ENCODE measurements around the gene CXCR4.
A peak's percentile ranks its signal among the peaks of the same experiment; 100 is the strongest.

The CXCR4 gene

GRCh38 chr2:136117391-136117841, 533 bp downstream of the CXCR4 start:
- Histone ChIP-seq H3K4me2 (ENCODE audit: insufficient read depth, low read length) (peak overlapping the region; percentile 81), H3K27ac (ENCODE audit: low read length) (peak overlapping the region; percentile 100)

GRCh38 chr2:136116813-136117390, 1.0 kb downstream of the CXCR4 start:
- Histone ChIP-seq H3K9me3 (ENCODE audit: insufficient read depth, low read length, severe bottlenecking) (no peaks in the 10 kb centered on the region), H3K36me3 (ENCODE audit: insufficient read depth, low read length) (peaks cover 45% of the 10 kb centered on the region), H3K4me3 (ENCODE audit: low read depth in 1 of 2, low read length in 2 of 2) (peak overlapping the region; percentile 72 to 87), H3K79me2 (ENCODE audit: insufficient read depth, low read length) (peaks cover 52% of the 10 kb centered on the region), H3K4me1 (ENCODE audit: insufficient read depth, low read length) (peaks cover 47% of the 10 kb centered on the region), H3K27ac (ENCODE audit: low read length) (peak overlapping the region; percentile 100), H3K27me3 (ENCODE audit: insufficient read depth, low read length, poor library complexity) (no peaks in the 10 kb centered on the region), H3K4me2 (ENCODE audit: insufficient read depth, low read length) (peak overlapping the region; percentile 81), H4K20me1 (ENCODE audit: insufficient read depth, low read length) (peaks cover 47% of the 10 kb centered on the region), H3K9ac (ENCODE audit: low read depth, low read length) (peak overlapping the region; percentile 99), H2AFZ (ENCODE audit: low read depth, low read length) (no peak overlapping the region; the same call in 1 of the 2 replicates)
- ATAC-seq (ENCODE audit: insufficient read depth, low read depth) (peak; percentile 64), DNase-seq (peak; percentile 92)
- TF ChIP-seq CTCF (IDR thresholded peaks at IDR 0.05; ENCODE audit: borderline replicate concordance, extremely low read depth, low read length, poor library complexity, severe bottlenecking), result no peak
- TF ChIP-seq EZH2 (IDR thresholded peaks at IDR 0.05; ENCODE audit: borderline replicate concordance, low read depth, low read length, severe bottlenecking), result no peak

More at GRCh38 chr2:136117391-136117841, 533 bp downstream of the CXCR4 start:
- no peak for TF ChIP-seq EZH2 (IDR thresholded peaks at IDR 0.05; ENCODE audit: borderline replicate concordance, low read depth, low read length, severe bottlenecking)
- peak; percentile 45 for TF ChIP-seq CTCF (IDR thresholded peaks at IDR 0.05; ENCODE audit: borderline replicate concordance, extremely low read depth, low read length, poor library complexity, severe bottlenecking)
- H3K4me1 ChIP-seq (ENCODE audit: insufficient read depth, low read length), result peaks cover 47% of the 10 kb centered on the region
- no peaks in the 10 kb centered on the region for H3K9me3 ChIP-seq (ENCODE audit: insufficient read depth, low read length, severe bottlenecking)
- DNase-seq, result peak; percentile 82
- peaks cover 45% of the 10 kb centered on the region for H3K36me3 ChIP-seq (ENCODE audit: insufficient read depth, low read length)
- peaks cover 44% of the 10 kb centered on the region for H4K20me1 ChIP-seq (ENCODE audit: insufficient read depth, low read length)
- ATAC-seq (ENCODE audit: insufficient read depth, low read depth), result peak; percentile 62
- H2AFZ ChIP-seq (ENCODE audit: low read depth, low read length), result peak overlapping the region; percentile 47
- peak overlapping the region; percentile 72 to 87 for H3K4me3 ChIP-seq (ENCODE audit: low read depth in 1 of 2, low read length in 2 of 2)
- H3K9ac ChIP-seq (ENCODE audit: low read depth, low read length), result peak overlapping the region; percentile 99
- H3K79me2 ChIP-seq (ENCODE audit: insufficient read depth, low read length), result peaks cover 52% of the 10 kb centered on the region
- no peaks in the 10 kb centered on the region for H3K27me3 ChIP-seq (ENCODE audit: insufficient read depth, low read length, poor library complexity)

GRCh38 chr2:136116151-136116812, 1.7 kb downstream of the CXCR4 start:
- H3K9me3 ChIP-seq (ENCODE audit: insufficient read depth, low read length, severe bottlenecking), result no peaks in the 10 kb centered on the region
- peak overlapping the region; percentile 99 for H3K9ac ChIP-seq (ENCODE audit: low read depth, low read length)
- peaks cover 47% of the 10 kb centered on the region for H3K4me1 ChIP-seq (ENCODE audit: insufficient read depth, low read length)
- H3K4me2 ChIP-seq (ENCODE audit: insufficient read depth, low read length), result peak overlapping the region; percentile 81
- H3K27ac ChIP-seq (ENCODE audit: low read length), result peak overlapping the region; percentile 100
- peaks cover 52% of the 10 kb centered on the region for H4K20me1 ChIP-seq (ENCODE audit: insufficient read depth, low read length)
- no peak overlapping the region for H2AFZ ChIP-seq (ENCODE audit: low read depth, low read length)
- DNase-seq (peak; percentile 94), ATAC-seq (ENCODE audit: insufficient read depth, low read depth) (peak; percentile 23)
- peak overlapping the region; percentile 72 to 87 for H3K4me3 ChIP-seq (ENCODE audit: low read depth in 1 of 2, low read length in 2 of 2)
- TF ChIP-seq EZH2 (IDR thresholded peaks at IDR 0.05; ENCODE audit: borderline replicate concordance, low read depth, low read length, severe bottlenecking) (no peak), CTCF (IDR thresholded peaks at IDR 0.05; ENCODE audit: borderline replicate concordance, extremely low read depth, low read length, poor library complexity, severe bottlenecking) (peak; percentile 11)
- H3K36me3 ChIP-seq (ENCODE audit: insufficient read depth, low read length), result peaks cover 45% of the 10 kb centered on the region
- H3K27me3 ChIP-seq (ENCODE audit: insufficient read depth, low read length, poor library complexity), result no peaks in the 10 kb centered on the region
- H3K79me2 ChIP-seq (ENCODE audit: insufficient read depth, low read length), result peaks cover 52% of the 10 kb centered on the region

Measured in DND-41 (cell line).